Ishikawa (cell line): ENCODE results near the gene SLC17A8.

ENCODE experiments used
- CEBPB ChIP-seq: IDR thresholded peaks from 2 replicates; pipeline ENCODE4 v1.6.1; 2012
- CREB1 ChIP-seq: IDR thresholded peaks from 2 replicates; pipeline ENCODE4 v1.6.1; 2012; ENCODE audit warnings: low read depth
- EGR1 ChIP-seq: IDR thresholded peaks from 2 replicates; pipeline ENCODE4 v1.6.1; 2012
- EP300 ChIP-seq: IDR thresholded peaks from 2 replicates; pipeline ENCODE4 v1.6.1; 2012; ENCODE audit warnings: borderline replicate concordance
- FOXM1 ChIP-seq: IDR thresholded peaks from 2 replicates; pipeline ENCODE4 v1.6.1; 2012; ENCODE audit warnings: low read depth, borderline replicate concordance
- NFIC ChIP-seq: IDR thresholded peaks from 2 replicates; pipeline ENCODE4 v1.6.1; 2012
- RAD21 ChIP-seq: IDR thresholded peaks from 2 replicates; pipeline ENCODE4 v1.6.1; 2012; ENCODE audit warnings: low read depth
- REST ChIP-seq: IDR thresholded peaks from 2 replicates; pipeline ENCODE4 v1.6.1; 2012; ENCODE audit warnings: low read depth, mild to moderate bottlenecking
- TAF1 ChIP-seq: IDR thresholded peaks from 2 replicates; pipeline ENCODE4 v1.6.1; 2012; ENCODE audit warnings: low read depth, mild to moderate bottlenecking
- TCF12 ChIP-seq: IDR thresholded peaks from 2 replicates; pipeline ENCODE4 v1.6.1; 2012; ENCODE audit warnings: low read depth
- TEAD4 ChIP-seq: IDR thresholded peaks from 2 replicates; pipeline ENCODE4 v1.6.1; 2012
- YY1 ChIP-seq: IDR thresholded peaks from 2 replicates; pipeline ENCODE4 v1.6.1; 2012; ENCODE audit warnings: low read depth
- ZBTB7A ChIP-seq: IDR thresholded peaks from 2 replicates; pipeline ENCODE4 v1.6.1; 2012; ENCODE audit warnings: low read depth
- TF ChIP-seq, protein P1 (sequence below): IDR thresholded peaks from 2 replicates; pipeline ENCODE4 v1.6.1; 2012
- TF ChIP-seq, protein P2 (sequence below): IDR thresholded peaks from 2 replicates; pipeline ENCODE4 v1.6.1; 2012

The SLC17A8 gene

DNA sequence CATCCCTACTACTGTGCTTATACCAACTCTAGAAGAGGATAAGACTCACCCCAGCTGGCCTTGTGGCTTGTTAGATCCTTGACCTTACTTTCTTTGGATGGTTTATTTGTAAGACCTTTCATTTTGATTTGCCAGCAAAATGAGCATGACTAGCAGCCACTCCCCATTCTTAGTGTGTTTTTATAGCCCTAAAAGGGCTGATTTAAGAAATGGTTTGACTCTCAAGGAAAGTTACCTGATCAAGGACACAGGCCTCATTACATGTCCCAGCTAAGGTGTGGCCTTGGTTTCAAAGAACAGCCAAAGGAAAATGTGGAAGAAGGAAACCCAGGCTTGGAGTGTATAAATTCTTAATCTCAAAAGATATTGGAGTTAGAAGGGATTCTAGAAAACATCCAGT lies 41.4 kb downstream of the SLC17A8 start:
- TF ChIP-seq NFIC (no peak), CREB1 (no peak), EGR1 (no peak), TCF12 (no peak), EP300 (no peak), YY1 (no peak), TAF1 (no peak), FOXM1 (no peak), ZBTB7A (no peak), TEAD4 (no peak), REST (no peak), RAD21 (no peak), CEBPB (no peak)

DNA sequence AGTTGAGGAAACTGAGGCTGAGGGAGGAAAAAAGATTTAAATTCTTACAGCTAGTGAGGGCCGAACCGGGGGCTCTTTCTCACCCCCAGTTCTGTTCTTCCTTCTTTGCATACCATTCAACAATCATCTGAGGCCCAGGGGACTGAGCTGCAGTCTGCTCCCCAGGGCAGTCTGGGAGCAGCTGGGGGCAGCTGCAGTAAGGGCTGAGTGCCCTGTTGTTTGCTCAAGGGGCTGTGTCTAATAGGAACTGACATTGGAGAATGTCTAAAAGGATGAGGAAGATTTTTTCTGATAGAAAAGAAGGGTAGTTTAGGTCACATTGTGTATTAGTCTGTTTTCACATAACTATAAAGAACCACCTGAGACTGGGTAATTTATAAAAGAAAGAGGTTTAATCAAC lies 42.2 kb downstream of the SLC17A8 start:
- no peak for TF ChIP-seq ZBTB7A
- TF ChIP-seq TEAD4 = no peak
- TF ChIP-seq FOXM1 = no peak

GRCh38 chr12:100401660-100402059 lies 44.8 kb downstream of the SLC17A8 start:
- TF ChIP-seq RAD21 = no peak
- no peak for TF ChIP-seq EP300

DNA sequence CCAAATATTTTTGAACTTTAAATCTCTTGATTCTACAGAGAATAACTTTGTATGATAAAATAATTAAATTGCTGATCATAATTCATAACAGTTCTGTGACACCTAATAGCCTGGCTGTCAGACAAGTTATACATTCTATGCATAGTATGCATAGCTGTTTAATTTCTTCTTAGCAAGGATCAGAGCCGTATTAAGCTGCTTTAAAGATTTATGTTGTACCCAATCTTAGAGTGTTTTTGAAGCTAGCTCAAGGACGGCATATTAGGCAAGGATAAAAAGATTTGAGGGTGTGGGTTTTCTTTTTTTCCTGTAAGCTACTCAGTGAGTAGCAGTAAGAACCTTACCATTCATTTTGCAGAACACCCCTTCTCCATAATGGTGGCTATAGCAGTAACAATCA lies 45.9 kb downstream of the SLC17A8 start:
- TF ChIP-seq CREB1 = no peak
- TF ChIP-seq YY1 = no peak
- TF ChIP-seq EP300 = no peak
- no peak for TF ChIP-seq REST
- no peak for TF ChIP-seq TAF1
- no peak for TF ChIP-seq TEAD4
- no peak for TF ChIP-seq RAD21
- TF ChIP-seq TCF12 = no peak
- no peak for TF ChIP-seq CEBPB
- TF ChIP-seq NFIC = no peak
- TF ChIP-seq ZBTB7A = no peak

- TF ChIP-seq EGR1 (no peak), NFIC (no peak), TAF1 (no peak), CREB1 (no peak), FOXM1 (no peak), ZBTB7A (no peak), RAD21 (no peak), REST (no peak), TCF12 (no peak), TEAD4 (no peak), EP300 (no peak), CEBPB (no peak)
- TF ChIP-seq, protein P1, sequence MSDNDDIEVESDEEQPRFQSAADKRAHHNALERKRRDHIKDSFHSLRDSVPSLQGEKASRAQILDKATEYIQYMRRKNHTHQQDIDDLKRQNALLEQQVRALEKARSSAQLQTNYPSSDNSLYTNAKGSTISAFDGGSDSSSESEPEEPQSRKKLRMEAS = no peak
- TF ChIP-seq, protein P2, sequence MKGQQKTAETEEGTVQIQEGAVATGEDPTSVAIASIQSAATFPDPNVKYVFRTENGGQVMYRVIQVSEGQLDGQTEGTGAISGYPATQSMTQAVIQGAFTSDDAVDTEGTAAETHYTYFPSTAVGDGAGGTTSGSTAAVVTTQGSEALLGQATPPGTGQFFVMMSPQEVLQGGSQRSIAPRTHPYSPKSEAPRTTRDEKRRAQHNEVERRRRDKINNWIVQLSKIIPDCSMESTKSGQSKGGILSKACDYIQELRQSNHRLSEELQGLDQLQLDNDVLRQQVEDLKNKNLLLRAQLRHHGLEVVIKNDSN = no peak
These were observed 46.6 kb downstream of the SLC17A8 start for GRCh38 chr12:100403446-100403845.
